BJ (cell line): ENCODE data around the gene PRSS38. TPM values are rescaled to one million over a fixed set of nuclear protein-coding genes. Genes with fewer than 3 reads are reported as not detected.

Experiments
- CTCF ChIA-PET: fragments of 350-600 bp; formaldehyde crosslinking; extraction: SDS; loops from one replicate; lab custom pipeline; 2021; ENCODE audit warnings: antibody characterized with exemption, inconsistent platforms; lab: Yijun Ruan, JAX
- POLR2A ChIA-PET: fragments of 300-600 bp; sonication (Branson Sonifier 250); formaldehyde crosslinking; extraction: SDS; loops from one replicate; lab custom pipeline; 2021; ENCODE audit warnings: antibody characterized with exemption; lab: Charles Lee
- DNase-seq: peaks from one replicate; pipeline ENCODE4 v3.0.0-alpha.2; 2011; ENCODE audit warnings: low read depth
- H3K27me3 ChIP-seq: 2 replicates; pipeline ENCODE4 v1.6.0; 2011; ENCODE audit warnings: low read length; ENCODE audit not compliant: control insufficient read depth, insufficient read depth
- H3K36me3 ChIP-seq: 2 replicates; pipeline ENCODE4 v1.5.1; 2011; ENCODE audit warnings: low read length; ENCODE audit not compliant: control insufficient read depth, insufficient read depth
- H3K4me3 ChIP-seq: 2 replicates; pipeline ENCODE4 v1.5.1; 2011; ENCODE audit warnings: low read depth, mild to moderate bottlenecking, control low read depth, low read length
- CTCF ChIP-seq: IDR thresholded peaks from 2 replicates; pipeline ENCODE4 v1.5.1; 2011; ENCODE audit warnings: low read depth, mild to moderate bottlenecking, control low read depth, inconsistent platforms, low read length, moderate library complexity; ENCODE audit not compliant: insufficient read depth
- polyA plus RNA-seq: library from polyadenylated mRNA; depleted of rRNA; stranded (reverse); fragments of >200 nt; gene quantifications from 2 replicates; pipeline ENCODE4 v1.2.3, GENCODE V29; 2011

PRSS38 gene
- polyA plus RNA-seq, 1 experiment, result not detected

DNA sequence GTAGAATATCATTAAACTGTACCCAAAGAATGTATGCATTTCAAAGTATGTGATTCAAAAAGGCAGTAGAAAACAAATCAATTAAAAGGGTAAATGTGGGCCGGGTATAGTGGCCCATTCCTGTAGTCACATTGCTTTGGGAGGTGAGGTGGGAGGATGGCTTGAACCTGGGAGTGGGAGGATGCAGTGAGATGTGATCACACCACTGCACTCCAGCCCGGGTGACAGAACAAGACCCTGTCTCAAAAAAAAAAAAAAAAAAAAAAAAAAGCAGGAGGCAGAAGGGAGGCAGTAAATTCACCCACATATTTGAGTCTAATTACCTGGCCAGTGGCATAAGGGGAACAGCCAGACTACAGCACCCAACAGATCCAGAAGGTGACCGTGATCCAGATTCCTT is 17.9 kb upstream of the PRSS38 start:
- TF ChIP-seq CTCF, result no peak
- Histone ChIP-seq H3K4me3 (no peak overlapping the region), H3K27me3 (no peaks in the 10 kb centered on the region; the same call in 1 of the 2 replicates), H3K36me3 (no peaks in the 10 kb centered on the region)
- no peak for DNase-seq
- POLR2A ChIA-PET, result no interaction called here
- CTCF ChIA-PET, result no interaction called here

- Histone ChIP-seq H3K4me3 (no peak overlapping the region), H3K27me3 (no peaks in the 10 kb centered on the region; the same call in 1 of the 2 replicates), H3K36me3 (no peaks in the 10 kb centered on the region)
- POLR2A ChIA-PET, result no interaction called here
- DNase-seq, result no peak
- TF ChIP-seq CTCF, result no peak
- CTCF ChIA-PET, result no interaction called here
These were observed 17.2 kb upstream of the PRSS38 start for GRCh38 chr1:227798078-227798802.

GRCh38 chr1:227799756-227800155 is 15.7 kb upstream of the PRSS38 start:
- TF ChIP-seq CTCF, result no peak
- POLR2A ChIA-PET, result no interaction called here
- DNase-seq, result no peak

GRCh38 chr1:227803933-227804332 is 11.5 kb upstream of the PRSS38 start:
- DNase-seq, result no peak
- CTCF ChIA-PET, result no interaction called here
- no peaks in the 10 kb centered on the region for H3K36me3 ChIP-seq
- peaks cover 1% of the 10 kb centered on the region; the same call in 1 of the 2 replicates for H3K27me3 ChIP-seq
- no peak overlapping the region for H3K4me3 ChIP-seq
- POLR2A ChIA-PET, result no interaction called here
- no peak for TF ChIP-seq CTCF

More at GRCh38 chr1:227799756-227800155, 15.7 kb upstream of the PRSS38 start:
- Histone ChIP-seq H3K4me3 (no peak overlapping the region), H3K36me3 (no peaks in the 10 kb centered on the region), H3K27me3 (peaks cover 1% of the 10 kb centered on the region; the same call in 1 of the 2 replicates)
- CTCF ChIA-PET, result interaction anchor here (1.2 kb wide), 1 partner anchor 16 kb away, joined by 3 read pairs; the partner anchor contains the start of gene PRSS38

GRCh38 chr1:227805606-227806197 is 9.8 kb upstream of the PRSS38 start:
- Histone ChIP-seq H3K27me3 (peaks cover 4% of the 10 kb centered on the region; the same call in 1 of the 2 replicates), H3K36me3 (no peaks in the 10 kb centered on the region), H3K4me3 (no peak overlapping the region)
- no peak for TF ChIP-seq CTCF
- CTCF ChIA-PET, result interaction anchor here (0.6 to 1.2 kb wide), 5 partner anchors 11 to 163 kb away, joined by 3 to 7 read pairs (median 3); no protein-coding TSS in a partner anchor
- peak; percentile 94 for DNase-seq
- POLR2A ChIA-PET, result no interaction called here
